GM12874 (cell line): ENCODE results near the gene MYL5.

Experiments
- CTCF ChIP-seq: IDR thresholded peaks from 2 replicates; pipeline ENCODE4 v1.5.1; 2011; ENCODE audit warnings: low read depth, mild to moderate bottlenecking, control low read depth, low read length, moderate library complexity; ENCODE audit not compliant: insufficient read depth

The MYL5 gene

GRCh38 chr4:684623-685327, 10.4 kb downstream of the MYL5 start:
- TF ChIP-seq CTCF, result no peak

GRCh38 chr4:685679-686412, 11.5 kb downstream of the MYL5 start:
- no peak for TF ChIP-seq CTCF

- no peak for TF ChIP-seq CTCF
These were observed 12.2 kb downstream of the MYL5 start for GRCh38 chr4:686413-687040.

GRCh38 chr4:687048-687970, 13.0 kb downstream of the MYL5 start:
- TF ChIP-seq CTCF, result no peak

- no peak for TF ChIP-seq CTCF
These were observed 13.9 kb downstream of the MYL5 start for GRCh38 chr4:687971-688853.

GRCh38 chr4:688854-689681, 14.7 kb downstream of the MYL5 start, which contains the start of gene SLC49A3:
TSS of gene SLC49A3 (minus strand) at chr4:689151. CDS start at chr4:689127, 24 bp downstream.
- TF ChIP-seq CTCF, result no peak
